HT-29 (cell line): ENCODE data around the gene NEK2. TPM values are rescaled to one million over a fixed set of nuclear protein-coding genes. Genes with fewer than 3 reads are reported as not detected.
"Not testable (repeated sequence)": the region's sequence is repeated elsewhere in the genome, so short reads cannot be mapped to it uniquely, and the experiment has no call there.

ENCODE experiments used
- DNase-seq: peaks from one replicate; pipeline ENCODE4 v3.0.0-alpha.2; 2015; ENCODE audit warnings: low spot score
- total RNA-seq: library from RNA; depleted of rRNA; stranded (reverse); fragments of >200 nt; shearing (Covaris generic); gene quantifications from 2 replicates; pipeline ENCODE4 v1.2.3, GENCODE V29; 2014

Gene NEK2
- total RNA-seq, 1 experiment from 2014 or later = 30.5 TPM

DNA sequence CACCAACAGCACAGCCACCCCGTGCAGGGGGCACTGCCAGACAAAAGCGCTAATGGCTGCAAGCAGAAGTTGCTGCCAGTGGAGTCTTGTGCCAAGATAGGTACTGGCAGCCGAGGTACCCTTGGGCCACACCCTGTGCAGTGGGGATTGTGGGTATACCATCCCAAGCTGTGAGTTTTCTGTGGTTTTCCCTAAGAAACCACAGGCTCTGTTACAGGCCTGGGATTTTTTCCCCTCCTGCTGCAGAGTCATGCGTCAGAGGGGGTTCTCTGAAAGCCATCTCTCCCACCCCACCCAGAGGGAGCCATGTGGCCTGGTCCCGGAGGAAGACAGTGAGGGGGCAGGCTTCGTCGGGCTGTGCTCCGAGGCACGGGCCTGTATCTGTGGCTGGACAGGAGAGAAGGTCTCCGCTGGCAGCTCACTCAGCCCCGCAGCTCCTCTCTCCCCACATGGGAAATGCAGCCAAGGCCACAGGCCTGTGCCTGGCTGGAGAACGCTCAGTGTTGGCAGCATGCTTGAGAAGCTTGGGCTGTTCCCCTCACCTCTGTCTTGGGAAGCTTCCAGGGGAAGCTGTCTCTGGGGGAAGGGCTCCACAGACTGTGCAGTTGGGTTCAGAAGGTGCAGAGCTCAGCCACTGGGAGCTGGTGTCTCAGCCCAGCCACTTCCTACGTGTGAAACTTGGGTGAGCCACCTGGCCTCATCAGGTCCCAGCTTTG lies 42.5 kb downstream of the NEK2 start:
- DNase-seq = no peak

DNA sequence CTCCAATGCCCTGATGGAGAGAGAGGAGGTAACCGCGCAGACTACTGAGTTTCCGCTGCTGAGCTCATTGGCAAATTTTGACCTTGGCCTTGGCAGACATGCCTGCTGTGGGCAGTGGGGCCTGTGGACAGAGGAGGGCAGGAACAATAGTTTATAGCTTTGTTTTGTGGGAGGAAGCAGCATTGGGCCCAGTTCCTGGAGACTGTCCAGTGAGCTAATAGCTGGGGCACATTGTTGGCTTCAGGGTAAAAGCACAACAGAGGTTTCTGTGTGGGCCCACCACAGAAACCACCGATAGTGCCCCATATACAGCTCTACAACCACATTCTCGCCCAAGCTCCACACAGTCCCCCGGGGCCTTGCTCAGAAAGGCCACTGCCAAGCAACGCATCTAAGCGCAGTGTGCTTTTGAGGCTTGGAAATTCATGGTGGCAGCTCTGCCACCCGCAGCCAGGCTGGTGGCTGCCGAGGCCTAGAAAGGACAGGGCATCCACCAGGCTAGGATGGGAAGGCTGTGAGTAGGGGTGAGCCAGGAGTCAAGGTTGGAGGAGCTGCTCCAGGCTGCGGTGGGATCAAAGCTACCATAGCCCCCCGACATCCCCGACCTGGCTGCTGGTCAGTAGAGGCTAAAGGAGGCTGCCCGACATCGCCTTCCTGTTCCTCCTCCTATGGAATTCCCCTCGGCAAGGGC lies 43.2 kb downstream of the NEK2 start:
- DNase-seq = no peak

DNA sequence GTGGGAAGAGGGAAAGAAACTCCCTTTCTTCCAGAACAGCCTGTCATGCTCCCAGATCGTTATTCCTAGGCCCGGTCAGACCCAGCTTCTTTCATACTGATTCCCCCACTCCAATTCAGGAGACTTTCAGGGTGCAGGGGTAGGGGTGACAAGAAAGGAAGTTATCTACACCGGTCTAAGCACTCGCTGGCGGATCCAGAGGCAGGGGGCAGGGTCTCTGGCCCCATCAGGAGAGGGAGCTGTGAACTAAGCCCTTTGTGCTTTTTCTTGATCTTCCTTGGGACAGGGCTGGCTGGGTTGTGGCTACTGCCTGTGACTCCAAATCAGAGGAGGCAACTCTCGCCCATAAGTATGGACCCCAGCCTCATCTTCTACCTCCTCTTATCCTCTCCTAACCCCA lies 44.3 kb downstream of the NEK2 start:
- no peak for DNase-seq

DNA sequence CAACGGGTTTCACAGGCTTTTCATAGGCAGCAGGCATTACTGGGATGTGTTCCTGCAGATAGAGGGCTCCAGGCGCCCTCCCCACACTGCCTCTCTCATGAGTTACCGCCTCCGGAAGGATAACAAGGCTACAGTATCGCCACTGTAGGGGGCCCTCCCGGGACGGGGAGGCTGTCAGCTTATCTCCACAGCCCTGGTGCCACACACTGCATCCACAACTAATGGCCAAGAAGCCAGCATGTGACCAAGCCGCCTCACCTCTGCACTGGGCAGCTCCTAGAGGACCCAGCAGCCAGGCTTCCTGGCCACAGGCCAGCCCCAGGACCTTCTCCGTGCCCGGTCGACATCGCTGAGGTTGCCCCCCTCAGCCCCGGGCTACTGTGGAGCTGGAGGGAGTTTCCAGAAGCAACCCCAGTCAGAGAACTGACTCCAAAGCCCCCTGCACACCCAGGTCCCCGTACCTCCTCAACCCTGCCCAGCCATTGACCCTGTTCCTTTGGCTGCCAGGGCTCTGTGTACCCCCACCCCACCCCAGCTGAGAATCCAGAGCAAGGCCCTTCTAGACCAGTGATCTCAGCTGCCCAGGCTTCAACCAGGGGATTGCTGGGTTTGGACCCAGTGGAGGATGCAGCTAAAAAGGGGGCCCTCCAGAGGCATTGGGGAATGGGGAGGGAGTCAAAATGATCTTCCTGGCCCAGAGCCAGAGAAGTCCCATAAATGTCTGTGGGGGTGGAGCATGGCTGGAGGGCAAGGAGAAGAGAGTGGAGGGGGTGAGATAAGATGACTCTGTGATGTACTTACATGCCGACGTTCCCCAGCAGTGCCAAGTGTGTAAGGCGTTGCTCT lies 45.0 kb downstream of the NEK2 start:
- no peak for DNase-seq

DNA sequence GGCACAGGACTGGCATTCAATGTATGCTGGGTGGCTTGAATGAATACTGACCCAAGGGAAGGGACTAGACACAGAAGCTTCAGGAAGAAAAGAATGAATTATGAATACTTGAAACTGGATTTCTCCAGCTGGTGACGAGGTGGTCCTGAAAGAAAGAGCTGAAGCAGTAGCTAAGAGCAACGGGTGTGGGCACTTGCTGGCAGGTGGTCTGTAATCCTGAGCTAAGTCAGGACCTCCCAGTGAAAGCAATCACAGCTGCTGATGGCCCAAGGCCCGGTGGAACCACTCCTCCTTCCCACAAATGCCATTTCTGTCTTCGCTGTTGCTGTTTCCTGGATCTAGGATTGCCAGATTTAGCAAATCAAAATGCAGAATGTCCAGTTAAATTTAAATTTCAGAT lies 47.0 kb downstream of the NEK2 start:
- no peak for DNase-seq

DNA sequence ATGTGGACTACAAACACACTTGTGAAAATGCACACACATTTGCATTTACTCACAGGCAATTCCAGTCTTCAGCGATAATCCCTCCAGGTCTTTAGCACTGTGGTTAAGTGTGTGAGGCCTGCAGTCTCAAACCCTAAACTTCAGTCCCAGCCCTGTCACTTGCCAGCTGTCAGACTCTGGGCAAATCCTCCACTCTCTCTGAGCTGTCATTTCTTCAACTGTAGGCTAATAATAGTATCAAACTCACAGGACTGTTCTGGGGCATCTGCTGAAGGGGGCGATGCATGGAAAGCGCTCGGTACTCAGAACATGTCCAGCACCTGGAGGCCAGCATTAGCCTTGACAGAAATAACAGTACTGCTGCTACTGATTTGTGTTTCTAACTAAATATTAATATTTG lies 48.2 kb downstream of the NEK2 start:
- no peak for DNase-seq

DNA sequence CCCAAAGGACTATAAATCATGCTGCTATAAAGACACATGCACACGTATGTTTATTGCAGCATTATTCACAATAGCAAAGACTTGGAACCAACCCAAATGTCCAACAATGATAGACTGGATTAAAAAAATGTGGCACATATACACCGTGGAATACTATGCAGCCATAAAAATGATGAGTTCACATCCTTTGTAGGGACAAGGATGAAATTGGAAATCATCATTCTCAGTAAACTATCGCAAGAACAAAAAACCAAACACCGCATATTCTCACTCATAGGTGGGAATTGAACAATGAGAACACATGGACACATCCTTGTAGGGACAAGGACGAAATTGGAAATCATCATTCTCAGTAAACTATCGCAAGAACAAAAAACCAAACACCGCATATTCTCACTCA lies 49.6 kb downstream of the NEK2 start:
- not testable (repeated sequence) for DNase-seq

DNA sequence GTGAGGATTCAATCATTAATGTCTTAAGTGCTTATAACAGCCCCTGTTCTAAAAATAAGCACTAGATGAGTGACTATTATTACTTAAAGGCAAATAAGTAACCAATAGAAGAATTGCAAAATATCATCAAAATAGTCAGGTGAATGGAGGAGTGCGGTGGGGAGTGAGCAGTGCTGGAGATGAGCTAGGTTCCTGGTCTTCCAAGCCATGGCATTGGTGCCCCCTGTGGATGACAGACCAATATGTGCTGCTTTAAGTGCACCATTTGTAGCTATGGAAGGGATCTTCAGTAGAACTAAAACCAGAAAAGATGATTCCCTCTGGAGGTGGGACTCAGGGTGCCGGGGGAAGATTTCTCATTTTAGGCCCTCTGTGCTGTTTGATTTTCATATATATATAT lies 50.4 kb downstream of the NEK2 start:
- DNase-seq = peak; percentile 45

DNA sequence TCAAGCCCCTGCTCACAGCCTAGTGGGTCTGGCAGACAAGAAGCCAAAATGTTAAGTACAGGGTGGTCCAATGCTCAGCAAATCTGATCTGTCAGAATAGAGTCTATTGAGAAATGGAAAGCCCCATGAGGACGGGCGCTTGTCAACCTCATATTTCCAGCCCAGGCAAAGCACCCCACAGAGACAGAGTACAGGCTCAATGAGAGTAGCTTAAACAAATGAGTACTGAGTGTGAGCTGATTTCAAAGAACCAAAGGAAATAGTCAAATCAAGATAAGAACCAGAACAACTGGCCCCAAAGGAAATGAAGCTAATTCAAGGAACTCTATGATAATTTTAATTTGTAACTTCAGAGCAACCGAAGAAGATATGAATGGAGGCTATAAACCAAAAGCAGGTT lies 51.9 kb downstream of the NEK2 start:
- no peak for DNase-seq

DNA sequence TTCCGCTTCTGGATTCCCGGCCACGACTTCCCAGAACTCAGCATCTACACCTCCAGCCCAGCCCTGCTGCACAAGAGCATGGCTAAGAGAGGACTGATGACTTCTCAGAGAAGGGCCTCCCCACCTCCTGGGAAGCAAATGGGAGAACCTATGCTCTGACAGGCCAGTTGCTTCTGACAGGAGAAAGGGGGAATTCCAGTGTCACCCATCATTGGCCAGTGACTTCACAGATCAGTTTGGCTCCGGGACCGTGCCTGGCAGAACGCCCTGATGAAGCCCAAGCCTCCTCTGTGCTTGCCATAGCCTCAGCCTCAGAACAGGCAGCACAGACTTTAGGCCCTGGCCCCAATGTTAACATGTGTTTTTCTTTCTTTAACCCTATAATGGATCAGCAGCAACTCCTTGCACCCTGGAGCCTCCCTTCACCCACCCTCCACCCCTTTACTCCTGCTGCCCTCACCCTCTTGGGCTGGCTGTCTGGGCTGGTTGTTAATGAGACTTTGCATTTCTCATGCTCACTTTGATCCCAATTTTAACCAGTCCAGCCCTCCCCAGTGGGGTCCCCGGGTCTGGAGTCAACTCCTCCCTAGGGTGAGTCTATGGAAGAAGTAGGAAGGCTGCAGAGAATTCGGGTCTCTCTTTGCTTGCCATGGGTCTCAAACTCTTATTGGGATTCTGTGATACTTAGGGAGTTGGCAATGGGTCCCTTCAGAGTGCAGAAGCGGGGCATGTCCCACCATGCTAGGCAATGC lies 53.8 kb downstream of the NEK2 start:
- DNase-seq = no peak

DNA sequence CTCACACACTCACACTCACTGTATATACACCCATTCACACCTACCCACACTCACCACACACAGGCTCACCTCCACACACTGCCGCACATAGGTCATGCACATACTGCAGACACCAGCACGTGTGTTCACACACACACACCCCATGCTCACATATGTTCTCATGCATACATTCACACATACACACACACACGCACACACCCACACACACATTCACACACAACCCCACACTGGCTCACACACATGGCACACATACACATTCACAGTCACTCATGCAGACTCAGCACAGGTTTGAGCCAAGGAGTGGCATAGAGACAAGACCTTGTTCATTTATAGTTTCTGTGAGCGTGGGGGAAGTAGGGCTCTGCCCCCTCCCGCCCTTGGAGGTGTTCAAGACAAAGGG lies 55.3 kb downstream of the NEK2 start:
- no peak for DNase-seq

DNA sequence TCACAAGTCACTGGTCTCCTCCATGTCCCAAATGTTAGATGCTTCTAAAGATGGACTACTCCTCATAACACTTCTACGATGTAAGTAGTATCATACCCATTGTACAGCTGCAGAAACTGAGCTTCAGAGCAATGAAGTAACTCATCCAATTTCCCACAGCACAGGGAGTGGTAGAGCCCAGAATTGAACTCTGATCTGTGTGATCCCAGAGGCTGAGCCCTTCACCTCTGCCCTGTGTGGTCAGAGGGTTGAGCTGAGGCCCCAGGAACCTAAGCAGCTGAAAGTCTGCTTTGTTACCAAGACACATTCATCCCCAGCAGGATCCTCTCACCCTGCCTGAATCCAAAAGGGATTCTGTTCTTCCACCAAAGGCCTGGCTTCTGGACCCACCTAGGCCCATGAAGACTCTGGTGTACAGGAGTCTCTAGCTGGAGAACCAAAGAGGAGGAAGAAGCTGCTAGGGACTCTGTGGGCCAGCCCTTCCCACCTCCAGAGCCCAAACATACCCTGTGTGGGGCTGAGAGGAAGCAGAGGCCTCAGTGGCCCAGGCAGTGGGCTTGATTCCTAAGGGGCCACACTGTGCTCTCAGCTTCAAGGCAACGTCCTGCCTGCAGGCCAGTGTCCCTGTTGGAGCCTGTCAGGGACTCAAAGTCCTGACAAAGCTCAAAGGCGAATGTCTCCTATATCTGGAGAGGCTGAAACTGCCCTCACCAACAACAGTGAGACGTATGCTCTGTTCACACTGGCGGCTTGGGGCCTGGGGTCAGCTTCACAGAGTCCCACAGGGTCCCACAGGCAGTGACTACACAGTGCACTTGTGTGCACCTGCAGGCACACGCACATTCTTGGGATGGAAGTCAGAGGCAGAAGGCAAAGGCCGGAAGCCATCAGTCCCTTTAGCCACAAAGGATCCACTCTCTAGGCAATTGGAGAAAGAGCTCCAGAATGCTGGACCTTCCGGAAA lies 56.1 kb downstream of the NEK2 start:
- no peak for DNase-seq

DNA sequence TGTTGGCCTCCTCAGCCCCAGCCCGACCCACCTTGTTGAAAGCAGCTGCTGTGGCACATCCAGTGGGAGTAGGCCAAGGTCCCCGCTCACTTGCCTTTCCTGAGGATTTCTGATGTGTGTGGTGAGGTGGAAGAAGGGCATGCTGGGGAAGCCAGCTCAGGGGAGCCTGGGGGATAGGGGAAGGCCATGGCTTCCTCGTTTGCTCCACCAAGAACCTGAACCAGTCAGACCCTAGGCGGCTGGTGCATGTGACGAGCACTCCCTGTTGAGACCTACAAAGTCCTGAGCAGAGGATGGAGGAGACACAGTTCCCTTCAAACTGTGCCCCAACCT lies 58.5 kb downstream of the NEK2 start:
- DNase-seq = no peak

DNA sequence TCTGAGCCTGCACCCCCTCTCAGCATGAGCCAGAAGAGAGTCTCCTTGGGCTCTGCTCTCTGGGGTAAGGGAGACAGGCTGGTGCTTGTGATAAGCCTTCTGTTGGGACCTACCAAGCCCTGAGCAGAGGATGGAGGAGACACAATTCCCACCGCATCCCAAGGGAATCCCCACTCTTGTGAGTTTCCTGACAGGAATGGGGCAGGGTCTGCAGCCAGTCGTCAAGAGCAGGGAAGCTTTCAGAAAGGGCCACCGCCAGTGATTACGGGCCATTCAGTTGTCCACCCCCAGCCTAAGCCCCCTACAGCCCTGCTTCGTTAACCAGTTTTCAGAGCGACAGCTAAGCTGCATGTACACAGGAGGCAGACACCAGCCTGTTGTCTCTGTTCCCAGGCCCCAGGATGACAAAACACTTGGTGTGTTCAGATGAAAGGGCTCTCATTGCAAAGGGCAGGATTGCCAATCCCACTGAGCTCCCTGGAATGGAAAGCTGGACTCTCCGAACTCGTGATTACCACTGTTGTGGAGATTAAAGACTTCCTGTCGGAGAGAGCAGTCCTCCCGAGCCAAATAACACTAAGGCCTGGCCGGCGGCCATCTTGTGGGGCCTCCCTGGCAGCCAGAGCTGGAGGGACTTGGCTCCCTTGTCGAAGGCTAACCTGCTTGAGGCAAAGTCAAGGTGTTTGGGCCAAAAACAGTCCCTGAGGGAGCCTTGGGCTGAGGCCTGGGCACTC lies 59.0 kb downstream of the NEK2 start:
- DNase-seq = no peak

DNA sequence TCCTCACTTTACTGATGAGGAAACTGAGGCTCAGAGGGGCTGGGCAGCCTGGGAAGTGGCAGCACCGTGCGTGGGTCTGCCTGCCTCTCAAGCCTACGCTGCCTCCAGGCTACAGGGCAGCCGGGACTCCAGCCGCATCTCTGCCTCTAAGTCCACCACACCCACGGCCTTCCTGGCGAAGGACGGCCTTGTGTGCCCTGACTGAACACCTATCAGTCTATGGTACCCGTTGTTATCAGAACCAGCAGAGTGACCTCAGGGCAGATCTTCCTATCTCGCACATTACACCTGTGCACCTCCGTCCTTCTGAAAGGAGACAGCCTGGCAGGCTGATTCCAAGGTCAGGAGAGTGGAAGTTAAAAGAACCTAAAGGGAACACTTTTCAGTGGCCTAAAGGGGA lies 60.8 kb downstream of the NEK2 start:
- no peak for DNase-seq

DNA sequence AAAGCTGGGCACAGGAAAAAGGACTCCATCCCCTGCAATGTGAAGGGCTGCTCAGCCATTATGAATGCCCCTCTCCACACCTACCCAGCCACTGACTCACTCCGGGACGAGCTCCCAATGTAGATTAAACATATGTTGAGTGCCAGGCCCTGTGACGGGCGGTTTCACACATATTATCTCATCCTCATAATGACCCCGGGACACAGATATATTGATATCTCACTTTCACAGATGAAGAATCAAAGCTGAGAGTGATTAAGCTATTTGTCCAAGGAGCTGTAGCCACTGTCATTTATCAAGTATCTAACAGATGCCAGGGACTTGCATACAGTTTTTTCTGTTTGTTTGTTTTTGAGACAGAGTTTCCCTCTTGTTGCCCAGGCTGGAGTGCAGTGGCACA lies 61.5 kb downstream of the NEK2 start:
- no peak for DNase-seq

DNA sequence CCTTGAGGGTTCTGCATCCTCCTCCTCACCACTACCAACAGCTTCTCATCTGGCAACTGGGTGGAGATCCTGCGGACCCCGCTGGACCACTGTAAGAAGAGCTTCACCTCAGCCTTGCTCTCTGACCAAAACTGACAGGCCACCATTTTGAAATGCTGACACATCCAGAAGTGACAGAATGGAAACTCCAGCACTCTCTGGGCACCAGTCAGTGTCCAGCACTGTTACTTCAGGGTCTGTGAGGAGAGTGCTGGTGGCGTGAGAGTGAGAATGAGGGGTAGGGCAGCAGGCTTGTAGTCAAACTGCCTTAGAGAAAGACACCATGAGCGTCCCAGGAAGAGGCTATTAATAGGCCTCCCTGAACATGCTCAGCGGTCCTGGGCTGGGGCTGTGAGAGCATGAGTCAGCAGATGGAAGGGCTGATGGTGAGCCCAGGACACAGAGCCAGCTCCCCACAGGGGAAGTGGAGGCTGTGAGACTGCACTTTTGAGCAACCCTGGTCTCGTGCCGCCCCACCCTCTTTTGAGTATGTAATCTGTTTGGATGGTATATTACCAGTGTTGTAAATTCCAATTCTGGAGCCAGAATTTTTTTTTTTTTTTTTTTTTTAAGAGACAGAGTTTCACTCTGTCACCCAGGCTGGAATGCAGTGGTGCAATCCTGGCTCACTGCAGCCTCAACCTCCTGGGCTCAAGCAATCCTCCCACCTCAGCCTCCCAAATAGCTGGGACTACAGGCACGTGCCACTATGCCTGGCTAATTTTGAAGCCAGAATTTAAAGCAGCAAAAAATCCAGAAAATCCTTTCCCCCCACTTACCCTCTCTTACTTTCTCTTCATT lies 62.1 kb downstream of the NEK2 start:
- no peak for DNase-seq

DNA sequence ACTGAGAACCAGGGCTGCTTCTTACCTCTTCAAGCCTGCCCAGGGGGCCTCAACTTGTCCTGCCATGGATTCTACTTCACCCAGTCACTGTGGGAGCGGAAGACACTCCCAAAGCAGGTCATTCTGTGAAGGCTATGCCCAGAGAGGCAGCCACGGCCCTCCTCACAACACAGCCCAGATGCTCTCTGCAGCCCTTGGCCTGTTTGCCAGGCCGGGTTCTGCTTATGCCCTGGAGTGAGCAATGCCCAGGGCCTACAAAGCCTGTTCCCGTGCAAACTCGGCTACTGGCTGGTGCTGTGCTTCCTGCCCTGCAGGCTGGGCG lies 62.7 kb downstream of the NEK2 start:
- no peak for DNase-seq
